Uterus (tissue), 4 donors: ENCODE measurements around the gene FUT8. TPM values are rescaled to one million over a fixed set of nuclear protein-coding genes. Genes with fewer than 3 reads are reported as not detected.

Experiments
- DNase-seq, 2 donors: peaks; one replicate each; pipeline ENCODE4 v3.0.0-alpha.2; 2019 to 2020
- H3K27ac ChIP-seq, 2 donors: fragments of 200-600 bp; sonication (generic); 1 replicate in 1 of 2; 2 replicates in 1 of 2; pipeline ENCODE4 v1.5.1; 2016 to 2018
- H3K27me3 ChIP-seq, 2 donors: fragments of 200-600 bp; sonication (generic); one replicate each; pipeline ENCODE4 v1.5.1; 2018 to 2019; ENCODE audit warnings: control low read depth in 1 of 2
- H3K36me3 ChIP-seq, 2 donors: fragments of 200-600 bp; sonication (generic); one replicate each; pipeline ENCODE4 v1.5.1; 2019; ENCODE audit warnings: control low read depth in 1 of 2
- H3K4me1 ChIP-seq, 2 donors: fragments of 200-600 bp; sonication (generic); one replicate each; pipeline ENCODE4 v1.5.1; 2018 to 2019; ENCODE audit warnings: control low read depth in 1 of 2
- H3K4me3 ChIP-seq, 2 donors: fragments of 200-600 bp; sonication (generic); 1 replicate in 1 of 2; 2 replicates in 1 of 2; pipeline ENCODE4 v1.5.1; 2018 to 2019; ENCODE audit warnings: mild to moderate bottlenecking in 1 of 2
- H3K9me3 ChIP-seq, 2 donors: fragments of 200-600 bp; sonication (generic); one replicate each; pipeline ENCODE4 v1.5.1; 2019; ENCODE audit warnings: control low read depth in 1 of 2
- POLR2A ChIP-seq, 2 donors: fragments of 450-650 bp; IDR thresholded peaks; one replicate each; pipeline ENCODE4 v1.6.1; 2016; ENCODE audit warnings: antibody characterized with exemption in 2 of 2, mild to moderate bottlenecking in 1 of 2, moderate library complexity in 1 of 2
- intact Hi-C: fragments of 100-400 bp; cut with DNase I; formaldehyde crosslinking; loops from one replicate; pipeline ENCODE4 v1.15.1; 2023; ENCODE audit warnings: low total_unique reads
- total RNA-seq, 4 donors: library from RNA; depleted of rRNA in 3 of 4; stranded (reverse); fragments of >200 nt in 3 of 4; gene quantifications; one replicate each; pipeline versions ENCODE4 v1.1.0 to v1.2.4, GENCODE V29; 2014 to 2023
- TF ChIP-seq, protein P1 (sequence below), 4 experiments: fragments of 200-600 bp in 2 of 4; fragments of 450-650 bp in 2 of 4; sonication (generic) in 2 of 4; IDR thresholded peaks; one replicate each; pipeline ENCODE4 v1.5.1; 2016 to 2019; ENCODE audit warnings: antibody characterized with exemption in 4 of 4, mild to moderate bottlenecking in 2 of 4, moderate library complexity in 1 of 4
- donor health status: DM: yes; HTN: yes; CAD: no.

FUT8 gene
- total RNA-seq, 4 donors from 2014 or later: 39.2 to 57.6 (median 51.8) TPM

GRCh38 chr14:65479386-65479785, 66.9 kb downstream of the FUT8 start:
- TF ChIP-seq, protein P1, sequence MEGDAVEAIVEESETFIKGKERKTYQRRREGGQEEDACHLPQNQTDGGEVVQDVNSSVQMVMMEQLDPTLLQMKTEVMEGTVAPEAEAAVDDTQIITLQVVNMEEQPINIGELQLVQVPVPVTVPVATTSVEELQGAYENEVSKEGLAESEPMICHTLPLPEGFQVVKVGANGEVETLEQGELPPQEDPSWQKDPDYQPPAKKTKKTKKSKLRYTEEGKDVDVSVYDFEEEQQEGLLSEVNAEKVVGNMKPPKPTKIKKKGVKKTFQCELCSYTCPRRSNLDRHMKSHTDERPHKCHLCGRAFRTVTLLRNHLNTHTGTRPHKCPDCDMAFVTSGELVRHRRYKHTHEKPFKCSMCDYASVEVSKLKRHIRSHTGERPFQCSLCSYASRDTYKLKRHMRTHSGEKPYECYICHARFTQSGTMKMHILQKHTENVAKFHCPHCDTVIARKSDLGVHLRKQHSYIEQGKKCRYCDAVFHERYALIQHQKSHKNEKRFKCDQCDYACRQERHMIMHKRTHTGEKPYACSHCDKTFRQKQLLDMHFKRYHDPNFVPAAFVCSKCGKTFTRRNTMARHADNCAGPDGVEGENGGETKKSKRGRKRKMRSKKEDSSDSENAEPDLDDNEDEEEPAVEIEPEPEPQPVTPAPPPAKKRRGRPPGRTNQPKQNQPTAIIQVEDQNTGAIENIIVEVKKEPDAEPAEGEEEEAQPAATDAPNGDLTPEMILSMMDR (IDR thresholded peaks at IDR 0.05): no peak
- no peak for TF ChIP-seq POLR2A (IDR thresholded peaks at IDR 0.05)
- DNase-seq: no peak
- Histone ChIP-seq H3K27me3 (no peaks in the 10 kb centered on the region), H3K9me3 (no peaks in the 10 kb centered on the region), H3K36me3 (no peaks in the 10 kb centered on the region), H3K4me1 (no peaks in the 10 kb centered on the region), H3K27ac (no peak overlapping the region), H3K4me3 (no peak overlapping the region)
- intact Hi-C loops: no loop called here

- intact Hi-C loops: no loop called here
- no peak for DNase-seq
- no peak for TF ChIP-seq POLR2A (IDR thresholded peaks at IDR 0.05)
- Histone ChIP-seq H3K36me3 (no peaks in the 10 kb centered on the region), H3K4me1 (no peaks in the 10 kb centered on the region), H3K27me3 (no peaks in the 10 kb centered on the region), H3K9me3 (no peaks in the 10 kb centered on the region), H3K4me3 (no peak overlapping the region), H3K27ac (no peak overlapping the region)
Observed at GRCh38 chr14:65482757-65483438, 70.4 kb downstream of the FUT8 start.

DNA sequence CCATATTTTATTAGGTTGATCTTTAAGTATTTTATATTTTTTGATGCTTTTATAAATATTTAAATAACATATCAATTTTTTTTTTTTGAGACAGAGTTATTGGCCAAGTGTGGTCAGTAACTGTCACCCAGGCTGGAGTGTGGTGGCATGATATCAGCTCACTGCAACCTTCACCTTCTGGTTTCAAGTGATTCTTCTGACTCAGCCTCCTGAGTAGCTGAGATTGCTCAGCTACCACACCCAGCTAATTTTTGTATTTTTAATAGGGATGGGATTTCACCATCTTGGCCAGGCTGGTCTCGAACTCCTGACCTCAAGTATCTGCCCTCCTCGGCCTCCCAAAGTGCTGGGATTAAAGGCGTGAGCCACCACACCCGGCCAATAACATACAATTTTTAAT, 71.1 kb downstream of the FUT8 start:
- Histone ChIP-seq H3K27me3 (no peaks in the 10 kb centered on the region), H3K27ac (no peak overlapping the region), H3K9me3 (no peaks in the 10 kb centered on the region), H3K4me3 (no peak overlapping the region), H3K36me3 (no peaks in the 10 kb centered on the region), H3K4me1 (no peaks in the 10 kb centered on the region)
- DNase-seq: no peak
- TF ChIP-seq, protein P1 (IDR thresholded peaks at IDR 0.05): no peak
- TF ChIP-seq POLR2A (IDR thresholded peaks at IDR 0.05): no peak
- intact Hi-C loops: no loop called here

DNA sequence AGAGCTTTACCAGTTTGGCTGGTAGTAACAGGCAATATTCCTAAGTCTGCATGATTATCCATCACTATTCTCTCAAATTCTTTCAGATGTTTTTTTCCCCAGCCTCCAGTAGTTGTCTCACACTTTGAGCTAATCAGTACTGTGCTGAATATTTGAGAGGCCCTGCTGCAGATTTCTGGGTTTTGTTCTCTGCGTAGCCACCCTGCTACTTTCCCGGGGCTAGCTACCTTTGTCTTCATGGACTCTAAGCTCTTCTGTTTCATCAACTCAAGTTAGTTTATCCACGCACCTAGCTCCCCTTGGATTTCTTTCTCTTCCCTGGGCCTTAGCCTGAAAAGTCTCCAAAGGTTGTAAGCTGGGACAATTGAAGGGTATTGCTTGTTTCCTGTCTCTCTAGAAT, 73.0 kb downstream of the FUT8 start:
- no peak overlapping the region for H3K4me3 ChIP-seq
- no peaks in the 10 kb centered on the region for H3K4me1 ChIP-seq
- no peak overlapping the region for H3K27ac ChIP-seq
- DNase-seq: no peak
- TF ChIP-seq, protein P1 (IDR thresholded peaks at IDR 0.05): no peak
- TF ChIP-seq POLR2A (IDR thresholded peaks at IDR 0.05): no peak
- H3K27me3 ChIP-seq: no peaks in the 10 kb centered on the region
- no peaks in the 10 kb centered on the region for H3K9me3 ChIP-seq
- intact Hi-C loops: no loop called here
- no peaks in the 10 kb centered on the region for H3K36me3 ChIP-seq

GRCh38 chr14:65486863-65487262, 74.3 kb downstream of the FUT8 start:
- Histone ChIP-seq H3K4me3 (no peak overlapping the region), H3K27me3 (no peaks in the 10 kb centered on the region), H3K36me3 (no peaks in the 10 kb centered on the region), H3K9me3 (no peaks in the 10 kb centered on the region), H3K4me1 (no peaks in the 10 kb centered on the region), H3K27ac (no peak overlapping the region)
- no peak for DNase-seq
- intact Hi-C loops: no loop called here
- no peak for TF ChIP-seq POLR2A (IDR thresholded peaks at IDR 0.05)
- TF ChIP-seq, protein P1 (IDR thresholded peaks at IDR 0.05): no peak
